HepG2 (cell line): Measurements from ENCODE around the gene CARMIL3. TPM values are rescaled to one million over a fixed set of nuclear protein-coding genes. Genes with fewer than 3 reads are reported as not detected.
A peak's percentile ranks its signal among the peaks of the same experiment; 100 is the strongest.

Experiments
- EHMT2 ChIP-seq: fragments of 200-600 bp; sonication (generic); IDR thresholded peaks from 2 replicates; pipeline ENCODE4 v1.7.0; 2017; ENCODE audit warnings: antibody characterized with exemption, low read depth, low read length, borderline replicate concordance
- ETS1 ChIP-seq: sonication (generic); formaldehyde crosslinking; IDR thresholded peaks from 2 replicates; pipeline ENCODE4 v1.4.0; 2020; ENCODE audit warnings: missing genetic modification reagents
- ISX ChIP-seq: sonication (generic); formaldehyde crosslinking; conservative IDR thresholded peaks from 2 replicates; pipeline ENCODE4 v1.5.0; 2020; ENCODE audit warnings: missing genetic modification reagents
- PAWR ChIP-seq: sonication (generic); formaldehyde crosslinking; IDR thresholded peaks from 2 replicates; pipeline ENCODE4 v1.4.0; 2020; ENCODE audit warnings: missing genetic modification reagents, mild to moderate bottlenecking, borderline replicate concordance
- PHF20 ChIP-seq: sonication (generic); formaldehyde crosslinking; IDR thresholded peaks from 2 replicates; pipeline ENCODE4 v1.5.0; 2020; ENCODE audit warnings: mild to moderate bottlenecking, missing genetic modification reagents
- SP4 ChIP-seq: sonication (generic); formaldehyde crosslinking; IDR thresholded peaks from 2 replicates; pipeline ENCODE4 v1.8.1; 2023; ENCODE audit warnings: mild to moderate bottlenecking, missing genetic modification reagents
- TIGD3 ChIP-seq: sonication (generic); formaldehyde crosslinking; IDR thresholded peaks from 2 replicates; pipeline ENCODE4 v1.5.1; 2020; ENCODE audit warnings: mild to moderate bottlenecking, missing genetic modification reagents, borderline replicate concordance
- ZBTB10 ChIP-seq: sonication (generic); formaldehyde crosslinking; IDR thresholded peaks from 2 replicates; pipeline ENCODE4 v1.4.0; 2020; ENCODE audit warnings: missing genetic modification reagents, borderline replicate concordance
- ZHX2 ChIP-seq, 2 experiments: sonication (generic) in 1 of 2; formaldehyde crosslinking in 1 of 2; IDR thresholded peaks; 2 replicates each; pipeline versions ENCODE4 v1.6.1 to v1.9.0; 2014 to 2022; ENCODE audit warnings: antibody characterized with exemption in 1 of 2, borderline replicate concordance in 1 of 2, inconsistent platforms in 1 of 2, low read depth in 1 of 2, missing genetic modification reagents in 1 of 2
- ZNF441 ChIP-seq: sonication (generic); formaldehyde crosslinking; IDR thresholded peaks from 2 replicates; pipeline ENCODE4 v1.7.0; 2021; ENCODE audit warnings: missing genetic modification reagents, borderline replicate concordance
- ZNF496 ChIP-seq: sonication (generic); formaldehyde crosslinking; IDR thresholded peaks from 2 replicates; pipeline ENCODE4 v1.8.1; 2023; ENCODE audit warnings: mild to moderate bottlenecking, moderate library complexity, missing genetic modification reagents; ENCODE audit not compliant: insufficient replicate concordance
- polyA plus RNA-seq, 8 experiments: library from polyadenylated mRNA; depleted of rRNA in 3 of 8; stranded (reverse) in 7 of 8; unstranded in 1 of 8; fragments of >200 nt; fragmentation: Illumina TruSeq in 4 of 8; extraction: Trizol in 4 of 8; gene quantifications; 2 replicates each; pipeline versions ENCODE4 v1.2.1 to v1.2.3, GENCODE V29; 2011 to 2016; ENCODE audit warnings: low read depth in 4 of 8, missing spikeins in 1 of 8, mixed read lengths in 1 of 8; ENCODE audit not compliant: insufficient read depth in 1 of 8
- total RNA-seq, 5 experiments: library from RNA; depleted of rRNA; stranded (reverse); fragments of >200 nt; fragmentation: Illumina TruSeq; extraction: Trizol; gene quantifications; 2 replicates each; pipeline ENCODE4 v1.2.3, GENCODE V29; 2016; ENCODE audit warnings: low read depth in 1 of 5
- TF ChIP-seq, protein P1 (sequence below): sonication (generic); formaldehyde crosslinking; IDR thresholded peaks from 2 replicates; pipeline ENCODE4 v1.4.0; 2020; ENCODE audit warnings: missing genetic modification reagents

Gene CARMIL3
- total and polyA plus RNA-seq, 2 of the 13 experiments (the other 11 are each of a cell fraction or from before 2014, with no cell fraction given): 0.27 to 0.55 TPM

DNA sequence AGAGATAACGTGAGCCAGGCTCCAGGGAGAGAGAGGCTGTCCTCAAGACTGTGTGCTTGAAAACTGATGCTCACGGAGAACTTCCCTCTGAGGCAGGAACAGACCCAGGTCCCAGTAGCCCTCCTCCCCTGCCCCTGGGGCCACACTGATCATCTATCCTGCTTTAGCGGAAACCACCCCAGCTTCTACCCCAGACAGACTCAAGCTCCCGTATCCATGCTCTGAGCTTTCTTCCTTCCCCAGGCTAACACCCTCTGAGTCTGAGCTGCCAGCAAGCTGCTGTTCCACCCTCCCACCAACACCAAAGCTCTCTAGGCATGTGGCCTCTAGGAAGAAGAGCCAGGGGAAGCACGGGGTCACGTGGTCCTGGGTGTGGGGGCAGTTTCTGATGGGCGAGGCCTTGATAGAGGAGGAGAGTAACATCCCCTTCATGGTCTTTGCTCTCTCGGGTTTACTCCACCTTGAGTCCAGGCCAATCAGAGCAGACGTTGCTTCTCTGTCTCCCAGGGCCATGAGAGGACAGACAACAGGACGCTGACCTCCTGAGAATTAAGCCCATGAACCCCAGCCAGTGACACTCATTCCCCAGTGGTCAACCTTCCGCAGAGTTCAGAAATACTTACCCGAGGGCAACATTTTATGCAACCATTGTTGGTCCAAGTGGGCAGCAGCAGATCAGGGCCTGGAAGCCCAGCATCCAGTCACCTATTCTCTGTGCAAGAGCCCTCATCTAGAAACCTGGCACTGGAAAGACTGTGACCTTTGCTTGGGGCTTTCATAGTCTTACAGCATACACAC is 43.7 kb downstream of the CARMIL3 start (continued):
- TF ChIP-seq TIGD3: peak; percentile 94; the same call in 1 of the 2 replicates
- TF ChIP-seq PAWR (CRISPR knock-in tag): peak; percentile 98; the same call in 1 of the 2 replicates
- TF ChIP-seq ISX (CRISPR knock-in tag): no peak
- TF ChIP-seq SP4 (CRISPR knock-in tag): no peak
- peak; percentile 97 for TF ChIP-seq ZNF441
- TF ChIP-seq, protein P1, sequence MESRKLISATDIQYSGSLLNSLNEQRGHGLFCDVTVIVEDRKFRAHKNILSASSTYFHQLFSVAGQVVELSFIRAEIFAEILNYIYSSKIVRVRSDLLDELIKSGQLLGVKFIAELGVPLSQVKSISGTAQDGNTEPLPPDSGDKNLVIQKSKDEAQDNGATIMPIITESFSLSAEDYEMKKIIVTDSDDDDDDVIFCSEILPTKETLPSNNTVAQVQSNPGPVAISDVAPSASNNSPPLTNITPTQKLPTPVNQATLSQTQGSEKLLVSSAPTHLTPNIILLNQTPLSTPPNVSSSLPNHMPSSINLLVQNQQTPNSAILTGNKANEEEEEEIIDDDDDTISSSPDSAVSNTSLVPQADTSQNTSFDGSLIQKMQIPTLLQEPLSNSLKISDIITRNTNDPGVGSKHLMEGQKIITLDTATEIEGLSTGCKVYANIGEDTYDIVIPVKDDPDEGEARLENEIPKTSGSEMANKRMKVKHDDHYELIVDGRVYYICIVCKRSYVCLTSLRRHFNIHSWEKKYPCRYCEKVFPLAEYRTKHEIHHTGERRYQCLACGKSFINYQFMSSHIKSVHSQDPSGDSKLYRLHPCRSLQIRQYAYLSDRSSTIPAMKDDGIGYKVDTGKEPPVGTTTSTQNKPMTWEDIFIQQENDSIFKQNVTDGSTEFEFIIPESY (CRISPR knock-in tag): no peak; the same call in 1 of the 2 replicates
- TF ChIP-seq PHF20 (CRISPR knock-in tag): no peak
- no peak for TF ChIP-seq ZNF496
- peak; percentile 95; the same call in 1 of the 2 replicates for TF ChIP-seq EHMT2
- TF ChIP-seq ZHX2 (IDR thresholded peaks at IDR 0.05; ENCODE audit: low read depth): peak; percentile 67; the same call in 1 of the 2 replicates
- TF ChIP-seq ZHX2 (CRISPR knock-in tag; IDR thresholded peaks at IDR 0.05; ENCODE audit: borderline replicate concordance): peak; percentile 51; the same call in 1 of the 2 replicates
- TF ChIP-seq ETS1 (CRISPR knock-in tag): no peak; the same call in none of the 2 replicates
- TF ChIP-seq ZBTB10 (CRISPR knock-in tag): peak; percentile 23; the same call in 1 of the 2 replicates
